DMS79 (cell line): ENCODE data around the gene GLB1L2.

Experiments used
- DNase-seq: peaks from one replicate; lab custom pipeline; 2025; lab: John Stamatoyannopoulos, UW

Gene GLB1L2

DNA sequence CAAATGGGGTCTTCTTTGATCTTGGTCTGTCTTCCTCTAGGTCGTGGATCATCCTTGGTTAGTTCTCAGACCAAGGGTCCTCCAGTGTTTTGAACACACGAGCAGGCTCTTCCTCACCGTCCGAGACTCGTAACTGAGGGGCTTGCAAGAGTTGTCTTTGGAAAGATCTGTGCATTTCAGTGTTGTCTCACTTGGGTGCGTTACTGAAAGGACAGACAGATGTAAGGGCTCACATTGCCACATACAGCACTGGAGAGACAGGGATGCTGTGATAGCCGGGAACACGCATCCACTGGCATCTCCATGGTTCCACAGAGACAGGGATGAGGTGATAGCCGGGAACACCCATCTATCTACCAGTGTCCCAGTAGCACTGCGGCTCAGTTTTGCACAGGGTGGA is 15.7 kb downstream of the GLB1L2 start:
- no peak for DNase-seq

DNA sequence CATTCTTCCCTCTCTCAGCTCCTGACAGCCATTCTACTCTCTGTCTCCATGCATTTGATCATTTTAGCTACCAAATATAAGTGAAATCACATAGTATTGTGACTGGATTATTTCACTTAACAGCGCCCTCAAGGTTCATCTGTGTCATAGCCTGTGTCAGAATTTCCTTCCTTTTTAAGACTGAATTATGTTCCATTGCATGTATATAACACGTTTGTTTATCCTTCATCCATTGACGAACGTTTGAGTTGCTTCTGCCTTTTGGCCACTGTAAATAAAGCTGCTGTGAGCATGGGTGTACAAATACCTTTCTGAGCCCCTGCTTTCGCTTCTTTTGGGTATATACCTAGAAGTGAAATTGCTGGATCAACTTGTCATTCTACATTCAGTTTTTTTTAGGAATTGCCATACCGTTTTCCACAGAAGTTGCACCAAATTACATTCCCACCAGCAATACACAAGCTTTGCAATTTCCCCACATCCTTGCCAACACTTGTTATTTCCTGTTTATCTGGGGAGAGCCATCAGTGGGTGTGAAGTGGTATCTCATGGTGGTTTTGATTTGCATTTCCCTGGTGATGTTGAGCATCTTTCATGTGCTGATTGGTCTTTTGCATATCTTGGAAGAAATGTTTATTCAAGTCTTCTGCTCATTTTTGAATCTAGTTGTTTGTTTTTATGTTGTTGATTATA is 17.5 kb downstream of the GLB1L2 start:
- DNase-seq: no peak

DNA sequence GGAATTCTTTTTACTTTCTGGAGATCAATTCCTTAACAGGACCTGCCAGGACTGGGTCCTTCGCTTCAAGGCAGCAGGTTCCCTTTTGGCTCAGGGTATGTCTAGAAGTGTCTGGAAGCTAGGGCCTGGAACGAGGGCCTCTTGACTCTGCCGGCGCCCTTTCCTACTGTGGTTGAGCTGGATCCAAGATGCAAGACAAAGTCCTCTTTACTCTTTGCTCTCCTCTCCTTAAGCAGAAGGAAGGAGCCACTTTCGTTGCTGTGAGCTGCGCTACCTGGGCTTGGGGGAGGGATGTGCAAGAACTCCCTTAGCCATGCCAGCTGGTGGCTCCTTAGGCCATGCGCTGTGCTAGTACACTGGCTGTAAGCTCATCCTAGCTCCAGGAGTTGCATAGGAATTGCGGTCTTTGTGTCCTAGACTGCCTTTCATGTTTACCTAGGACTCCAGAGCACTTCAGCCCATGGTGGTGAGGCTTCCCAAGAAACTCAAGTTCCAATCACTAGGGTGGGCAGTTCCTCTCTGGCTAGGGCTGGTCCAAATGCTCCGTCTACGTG is 18.1 kb downstream of the GLB1L2 start:
- DNase-seq: no peak

DNA sequence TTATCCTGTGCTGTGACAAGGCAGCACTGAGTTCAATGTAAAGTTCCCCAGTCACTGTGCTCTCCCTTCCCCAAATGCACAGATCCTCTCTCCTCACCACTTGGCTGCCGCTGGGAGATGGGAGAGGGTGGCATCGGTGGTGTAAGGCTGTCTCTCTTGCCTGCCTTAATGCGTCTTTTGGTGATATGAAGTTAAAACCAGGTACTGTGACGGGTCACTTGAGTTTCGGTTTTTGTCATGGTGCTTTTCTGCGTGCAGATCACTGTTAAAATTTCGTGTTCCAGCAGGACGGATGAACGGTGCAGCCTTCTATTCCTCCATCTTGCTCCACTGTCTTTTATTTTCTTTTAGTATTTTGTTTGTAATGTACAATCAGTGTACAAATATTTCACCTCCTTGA is 18.6 kb downstream of the GLB1L2 start:
- no peak for DNase-seq

DNA sequence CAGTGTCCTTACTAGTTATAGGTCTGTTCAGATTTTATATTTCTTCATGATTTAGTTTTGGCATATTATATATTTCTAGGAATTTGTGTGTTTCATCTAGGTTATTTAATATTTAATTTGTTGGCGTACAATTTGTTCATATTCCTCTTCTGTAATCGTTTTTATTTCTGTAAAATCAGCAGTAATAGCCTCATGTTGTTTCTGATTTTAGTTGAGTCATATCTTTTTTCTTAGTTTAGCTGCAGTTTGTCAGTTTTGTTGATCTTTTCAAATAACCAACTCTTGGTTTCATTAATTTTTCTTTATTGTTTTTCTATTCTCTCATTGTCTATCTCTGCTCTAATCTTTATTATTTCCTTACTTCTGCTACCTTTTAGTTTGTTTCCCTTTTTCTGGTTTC is 20.3 kb downstream of the GLB1L2 start:
- DNase-seq: no peak

DNA sequence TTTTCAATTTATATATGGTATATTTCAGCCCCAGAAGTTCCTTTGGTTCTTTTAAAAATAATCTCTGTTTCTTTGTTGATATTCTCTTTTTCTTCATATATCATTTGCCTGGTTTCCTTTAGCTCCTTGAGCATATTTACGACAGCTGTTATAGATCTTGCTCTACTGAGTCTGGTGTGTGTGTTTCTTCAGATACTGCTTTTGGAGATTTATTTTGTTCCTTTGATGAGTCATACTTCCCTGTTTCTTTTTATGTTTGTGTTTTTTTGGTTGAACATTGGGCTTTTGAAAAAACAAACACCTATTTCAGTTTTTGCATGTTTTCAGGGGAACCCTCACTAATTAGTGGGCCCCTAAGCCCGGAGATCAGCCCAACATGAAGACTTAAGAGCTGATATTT is 23.3 kb downstream of the GLB1L2 start:
- no peak for DNase-seq

DNA sequence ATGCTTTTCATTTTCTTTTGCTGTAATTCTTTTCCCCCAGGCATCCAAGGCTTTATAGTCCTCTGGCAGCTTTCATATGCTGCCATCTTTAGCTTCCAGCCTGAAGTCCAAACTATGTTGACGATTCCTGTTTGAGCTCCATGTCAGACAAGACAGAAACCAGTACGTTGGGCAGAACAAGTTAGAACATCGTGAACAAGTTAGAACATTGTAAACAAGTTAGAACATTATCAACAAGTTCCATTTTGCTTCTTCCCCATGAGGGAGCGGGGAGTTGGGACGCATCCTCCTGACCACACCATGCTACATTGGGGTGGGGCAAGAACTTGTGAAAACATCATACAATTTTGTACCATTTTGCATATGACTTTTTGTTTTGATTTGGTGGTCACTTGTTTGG is 23.9 kb downstream of the GLB1L2 start:
- DNase-seq: no peak

DNA sequence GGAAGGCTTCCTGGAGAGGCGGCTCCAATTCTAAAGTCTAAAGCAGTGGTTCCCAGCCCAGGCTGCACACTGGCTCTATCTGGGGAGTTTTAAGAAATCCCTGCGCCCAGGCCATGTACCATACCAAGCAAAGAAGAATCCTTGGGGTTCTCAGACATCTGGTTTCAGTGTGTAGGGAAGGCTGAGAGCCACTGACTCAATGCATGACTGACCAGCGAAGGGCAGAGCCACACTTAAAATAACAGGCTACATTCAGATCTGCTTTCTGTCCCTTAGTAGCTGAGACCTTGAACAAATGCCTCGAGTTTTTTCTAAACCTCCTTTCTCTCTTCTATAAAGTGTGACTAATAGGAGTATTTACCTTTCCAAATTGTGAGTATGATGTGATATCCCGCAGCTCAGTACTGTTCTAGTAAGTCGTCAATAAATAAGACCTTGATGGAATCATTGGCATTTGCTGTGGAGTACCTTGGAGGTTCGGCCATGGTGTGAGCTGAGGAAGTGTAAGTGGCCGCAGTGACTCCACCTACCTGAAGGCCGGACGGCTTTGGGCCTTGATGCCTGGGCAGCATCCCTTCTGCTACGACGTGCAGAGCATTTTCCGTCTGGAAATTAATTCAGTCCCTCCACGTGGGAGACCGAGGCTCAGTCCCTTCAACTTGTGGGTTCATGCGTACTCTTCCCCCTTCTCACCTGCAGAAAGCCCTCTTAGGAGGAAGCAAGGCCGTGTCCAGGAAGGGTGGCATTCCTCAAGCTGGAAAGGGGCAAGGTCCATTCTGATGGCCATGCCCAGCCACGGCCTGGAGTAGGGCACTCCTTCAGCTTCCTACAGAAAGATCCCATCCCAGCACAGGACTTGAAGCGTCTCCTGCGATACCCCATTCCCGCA is 25.1 kb downstream of the GLB1L2 start:
- DNase-seq: no peak

DNA sequence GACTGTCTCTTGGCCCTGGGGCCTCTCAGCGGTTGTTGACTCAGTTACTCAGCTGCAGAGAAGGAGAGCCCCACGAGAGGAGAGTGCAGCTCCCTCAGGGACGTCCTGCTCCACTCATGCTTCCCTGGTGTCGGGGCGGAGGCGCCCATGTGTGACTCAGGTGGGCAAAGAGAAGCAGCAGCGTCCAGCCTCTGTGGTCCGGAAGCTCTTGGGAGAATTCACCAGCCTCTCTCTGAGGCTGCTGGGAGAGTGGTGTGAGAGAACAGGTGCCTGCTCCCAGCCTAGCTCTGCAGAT is 25.7 kb downstream of the GLB1L2 start:
- no peak for DNase-seq

DNA sequence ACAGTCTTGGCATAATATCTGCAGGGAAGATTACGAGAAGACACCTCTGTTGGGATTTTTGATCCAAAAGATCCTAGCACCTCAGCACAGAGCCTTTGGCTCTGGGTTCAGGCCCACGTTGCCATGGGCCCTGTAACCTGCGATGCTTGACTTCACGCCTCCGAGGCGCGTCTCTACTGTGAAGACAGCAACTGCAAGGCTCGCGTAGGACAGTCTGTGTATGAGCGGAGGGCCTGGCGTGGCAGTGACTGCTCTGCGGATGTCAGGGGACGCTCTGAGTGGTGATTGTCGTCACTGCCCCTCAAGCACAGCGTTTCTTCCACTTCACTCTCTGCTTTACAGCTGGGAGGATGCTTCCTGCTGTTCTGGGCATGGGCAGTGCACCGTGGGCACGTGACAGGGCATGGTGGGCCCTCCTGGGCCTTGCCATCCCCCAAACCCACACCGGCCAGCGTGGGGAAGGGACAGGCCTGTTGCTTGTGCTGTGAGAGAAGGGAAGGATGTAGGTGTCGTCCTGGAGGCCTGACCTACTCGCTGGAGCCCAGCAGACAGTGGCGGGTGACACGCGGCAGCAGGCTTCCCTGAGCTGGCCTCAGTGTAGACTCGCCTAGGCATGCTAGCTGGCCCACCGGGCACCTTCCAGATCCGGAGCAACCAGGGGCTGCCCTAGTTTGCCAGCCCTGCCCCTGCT is 26.5 kb downstream of the GLB1L2 start:
- no peak for DNase-seq

DNA sequence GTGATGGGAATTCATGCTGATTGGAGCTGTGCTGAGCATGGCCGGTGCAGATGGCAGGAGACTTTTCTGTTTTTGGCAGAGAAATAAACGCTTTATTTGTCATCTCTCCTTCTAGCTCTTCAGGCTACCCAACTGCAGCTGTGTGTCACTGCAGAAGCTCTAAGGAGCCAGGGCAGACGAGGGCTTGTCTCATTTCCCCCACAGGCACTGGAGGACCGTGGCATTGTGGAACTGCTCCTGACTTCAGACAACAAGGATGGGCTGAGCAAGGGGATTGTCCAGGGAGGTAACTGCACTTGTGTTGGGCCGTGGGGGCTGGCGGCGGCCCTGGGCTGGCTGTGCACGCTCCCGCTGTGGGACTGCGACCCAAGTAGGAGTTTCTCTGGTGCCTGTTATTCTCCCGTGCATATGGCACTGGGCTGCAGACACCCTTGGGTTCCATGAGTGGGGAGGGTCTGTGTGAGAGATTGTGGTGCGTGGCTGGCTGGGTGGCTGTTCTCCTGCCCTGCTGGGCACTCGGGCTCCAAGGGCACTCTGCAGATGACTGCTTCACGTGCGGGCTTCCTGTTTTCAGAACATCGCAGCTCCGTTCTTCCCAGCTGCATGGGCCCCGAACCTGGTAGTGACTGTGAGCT is 27.2 kb downstream of the GLB1L2 start:
- no peak for DNase-seq

DNA sequence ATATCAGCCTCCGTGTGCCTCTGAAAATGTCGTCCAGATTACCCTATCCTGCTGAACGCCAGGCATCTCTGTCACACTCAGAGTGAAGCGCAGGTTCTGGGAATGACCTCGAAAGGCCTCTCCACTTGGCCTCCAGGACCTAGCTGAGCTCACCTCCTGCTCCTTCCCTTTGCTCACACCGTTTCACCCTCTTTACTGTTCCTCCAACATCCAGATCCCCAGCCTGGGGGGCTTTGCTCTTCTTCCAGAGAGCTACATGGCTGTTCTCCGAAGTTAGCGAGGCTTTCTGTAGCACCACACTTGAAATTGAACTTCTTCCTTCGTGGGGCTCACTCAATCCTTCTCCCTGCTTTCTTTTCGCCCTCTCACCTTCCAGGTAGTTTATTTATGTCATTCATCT is 27.9 kb downstream of the GLB1L2 start:
- DNase-seq: no peak

DNA sequence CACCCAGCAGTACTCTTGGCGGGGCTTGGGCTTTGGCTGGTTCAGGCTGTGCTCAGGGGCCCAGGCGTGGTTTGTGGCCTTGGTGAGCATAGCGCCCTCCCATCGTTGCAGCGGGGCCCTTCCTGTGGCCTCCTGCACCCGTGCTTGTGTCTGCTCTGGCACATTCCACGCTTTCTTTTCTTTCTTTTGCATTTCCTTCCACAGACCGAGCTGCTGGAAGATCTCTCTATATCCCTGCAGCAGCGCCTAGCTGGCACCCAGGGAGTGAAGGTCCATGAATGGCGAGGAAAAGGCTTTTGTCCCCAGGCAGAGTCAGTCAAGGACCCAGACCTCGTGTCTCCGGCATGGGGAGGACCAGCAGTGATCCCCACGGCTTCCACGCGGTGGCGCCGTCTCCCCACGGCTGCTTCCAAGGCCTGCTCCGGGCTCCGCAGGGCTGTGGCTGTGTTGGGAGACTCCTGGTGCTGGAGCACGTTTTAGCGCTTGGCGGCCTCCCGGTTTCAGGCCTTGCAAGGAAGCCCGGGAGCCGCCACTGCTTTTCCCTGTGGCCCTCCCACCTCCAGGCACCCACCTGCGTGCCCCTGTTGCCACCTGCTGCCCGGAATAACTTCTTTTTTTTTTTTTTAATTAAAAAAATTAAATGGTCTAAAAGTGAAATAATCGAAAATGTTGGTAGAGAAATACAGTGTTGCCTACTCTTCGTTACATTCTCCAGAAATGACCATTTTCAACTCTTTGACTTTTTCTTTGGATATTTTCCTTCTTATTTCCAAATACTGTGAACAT is 28.5 kb downstream of the GLB1L2 start:
- no peak for DNase-seq

DNA sequence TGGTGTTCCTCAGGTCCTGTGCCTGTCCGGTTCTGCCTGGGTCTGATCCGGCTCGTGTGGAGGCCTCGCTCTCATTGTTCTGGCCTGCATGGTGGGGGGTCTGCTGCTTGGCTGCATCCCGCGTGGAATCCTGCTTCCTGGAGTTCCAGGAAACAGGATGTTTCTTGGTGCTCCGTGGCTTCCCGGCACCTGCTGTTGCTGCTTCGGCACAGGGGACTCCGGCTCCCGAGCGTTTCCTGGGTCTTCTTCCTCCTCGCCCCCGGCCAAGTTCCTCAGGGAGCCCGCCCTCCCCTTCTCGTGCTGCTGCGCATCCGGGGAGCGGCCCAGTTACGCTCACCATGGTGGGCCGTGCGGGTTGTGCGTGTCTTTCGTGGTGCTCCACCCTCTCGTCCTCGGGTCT is 29.9 kb downstream of the GLB1L2 start:
- DNase-seq: no peak

DNA sequence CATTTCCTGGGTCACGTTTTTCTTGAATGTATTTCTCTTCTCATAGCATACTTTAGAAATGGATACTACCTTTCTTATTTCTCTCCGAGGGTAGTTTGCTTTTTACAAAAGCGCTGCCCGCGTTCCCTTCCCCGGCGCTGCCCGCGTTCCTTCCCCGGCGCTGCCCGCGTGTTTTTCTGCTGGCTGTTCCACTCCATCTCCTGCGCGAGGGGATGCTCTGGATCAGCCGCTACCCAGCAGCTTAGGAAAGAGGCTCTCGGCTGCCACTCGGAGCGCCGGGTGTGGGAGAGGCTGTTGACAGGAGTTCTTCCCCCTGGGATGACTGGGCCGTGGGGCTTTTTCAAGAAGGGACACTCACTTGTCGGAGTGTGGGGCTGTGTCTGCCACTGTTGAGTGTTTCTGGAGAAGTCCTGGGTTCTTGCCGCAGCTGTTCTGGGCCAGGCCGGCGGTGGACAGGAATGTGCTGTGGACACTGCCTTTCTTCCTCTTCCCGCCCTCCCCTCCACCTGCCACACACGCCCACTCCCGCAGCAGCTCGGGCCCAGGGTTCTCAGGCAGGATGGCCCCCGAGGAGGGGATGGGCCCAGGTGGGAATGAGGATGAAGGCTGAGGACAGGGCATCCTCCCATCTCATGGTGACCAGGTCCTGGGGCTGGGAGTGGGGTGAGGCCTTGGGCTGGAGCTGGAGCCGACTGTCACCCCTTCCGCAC is 30.6 kb downstream of the GLB1L2 start:
- no peak for DNase-seq

DNA sequence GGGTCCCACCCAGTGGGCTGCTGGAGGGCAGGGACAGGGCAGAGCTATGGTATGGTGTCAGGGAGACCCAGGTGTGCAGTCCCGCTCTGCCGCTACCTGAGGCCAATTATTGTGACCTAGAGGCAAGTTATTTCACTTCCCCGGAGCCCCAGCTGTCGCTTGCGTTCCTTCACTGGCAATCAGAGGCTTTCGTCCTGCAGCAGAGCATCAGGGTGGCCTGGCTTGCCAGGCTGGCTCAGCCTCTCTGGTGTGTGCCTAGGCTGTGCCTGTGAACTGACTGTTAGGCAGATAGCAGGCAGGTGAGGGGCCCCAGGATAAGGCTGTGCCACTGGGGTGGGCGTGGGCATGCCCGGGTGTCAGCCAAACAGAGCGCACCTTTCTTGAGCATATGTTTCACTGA is 31.4 kb downstream of the GLB1L2 start:
- no peak for DNase-seq

DNA sequence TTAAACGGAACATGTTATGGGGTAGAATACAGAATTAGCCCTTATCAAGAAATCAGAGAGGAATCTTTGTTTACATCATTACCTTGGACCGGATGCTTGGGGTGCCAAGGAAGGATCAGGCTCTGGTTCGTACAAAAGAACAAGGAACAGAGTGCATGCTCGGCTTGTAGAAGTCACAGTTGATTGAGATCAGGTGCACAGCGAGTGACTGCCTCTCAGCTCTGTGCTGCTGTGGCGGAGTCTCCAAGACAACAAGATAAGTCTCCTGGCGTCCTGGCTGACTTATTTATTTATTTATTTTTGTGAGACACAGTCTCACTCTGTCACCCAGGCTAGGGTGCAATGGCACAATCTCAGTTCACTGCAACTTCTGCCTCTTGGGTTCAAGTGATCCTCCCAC is 31.8 kb downstream of the GLB1L2 start:
- peak; percentile 95 for DNase-seq

DNA sequence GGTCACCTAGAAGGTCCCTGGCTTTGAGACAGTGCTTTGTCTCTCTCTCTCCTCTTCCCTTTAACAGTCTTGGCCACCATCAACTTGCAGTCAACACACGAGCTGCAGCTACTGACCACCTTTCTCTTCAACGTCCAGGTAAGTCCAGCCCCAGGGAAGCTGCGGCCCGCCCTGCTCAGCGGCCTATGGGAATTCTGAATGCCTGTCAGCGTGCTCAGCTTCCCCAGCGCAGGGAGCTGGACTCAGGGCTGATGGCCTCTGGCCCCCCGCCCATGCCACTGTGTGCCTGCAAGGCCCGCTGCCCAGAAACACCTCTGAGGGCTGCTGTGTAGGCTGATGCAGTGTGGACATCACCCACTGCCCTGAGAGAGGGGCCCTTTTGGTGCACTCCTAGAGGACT is 32.5 kb downstream of the GLB1L2 start:
- DNase-seq: no peak

DNA sequence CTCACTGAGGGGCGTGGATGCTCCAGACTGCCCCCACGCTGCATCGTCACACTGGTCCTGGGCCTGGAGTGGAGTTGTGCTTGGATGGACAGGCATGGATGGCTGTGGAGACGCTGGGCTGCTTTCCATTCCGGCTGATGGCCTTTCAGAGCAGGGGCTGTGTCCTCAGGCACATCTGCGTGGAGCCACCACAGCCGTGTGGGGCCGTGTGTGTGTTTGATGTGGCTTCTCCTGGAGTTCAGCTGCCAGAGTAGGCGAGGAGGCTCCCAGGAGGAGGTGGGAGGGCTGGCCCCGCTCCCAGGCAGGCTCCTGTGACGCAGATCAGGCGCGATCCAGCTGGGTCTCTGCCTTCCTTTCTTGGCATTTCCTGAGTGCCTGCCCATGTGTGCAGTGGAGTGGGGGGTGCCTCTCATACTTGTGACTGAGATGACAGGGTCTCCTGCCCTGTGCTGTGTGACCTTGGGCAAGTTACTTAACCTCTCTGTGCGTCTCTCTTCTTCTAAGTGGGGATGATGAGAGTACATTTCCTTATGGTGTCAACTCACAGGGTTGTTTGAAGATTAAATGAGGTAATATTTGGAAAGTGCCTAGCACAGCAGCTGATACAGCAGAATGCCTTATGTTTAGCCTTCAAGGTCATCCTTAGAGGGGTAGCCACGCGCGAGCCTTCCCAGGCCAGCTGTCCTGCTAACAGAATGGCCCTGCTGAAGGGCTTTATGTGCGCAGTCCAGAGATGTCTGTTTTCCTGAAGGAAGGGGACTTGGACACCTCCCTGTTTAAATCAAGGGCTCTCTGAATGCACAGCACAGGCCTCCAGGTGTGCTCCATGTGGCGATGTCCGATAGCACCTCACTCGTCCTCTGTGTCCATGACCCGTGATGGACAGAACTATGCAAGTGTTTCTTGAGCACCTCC is 33.5 kb downstream of the GLB1L2 start:
- no peak for DNase-seq

DNA sequence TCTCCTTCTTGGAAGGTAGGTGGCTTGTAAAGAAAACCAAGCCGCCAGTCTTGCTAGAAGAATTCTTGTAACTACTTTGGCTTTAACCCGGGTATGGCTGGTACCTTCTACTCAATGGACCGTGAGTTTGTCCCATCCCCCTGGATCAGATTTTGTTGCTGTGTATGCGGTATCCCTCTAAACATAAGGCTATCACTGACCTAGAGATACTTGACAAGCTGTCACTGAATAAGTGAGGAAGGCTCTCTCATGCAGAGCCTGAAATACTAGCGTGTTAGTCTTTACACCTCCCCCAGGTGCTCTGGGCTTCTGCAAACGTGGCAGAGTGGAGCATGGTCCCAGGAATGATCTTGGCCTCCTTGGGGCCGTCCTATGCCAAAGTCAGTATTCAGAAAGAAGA is 34.5 kb downstream of the GLB1L2 start:
- DNase-seq: no peak
